Renal cortical epithelial cell (primary cell): ENCODE data around the gene BCHE. TPM values are rescaled to one million over a fixed set of nuclear protein-coding genes. Genes with fewer than 3 reads are reported as not detected.

Source experiments
- DNase-seq: peaks from one replicate; pipeline ENCODE4 v3.0.0-alpha.2; 2011; ENCODE audit warnings: low read depth
- total RNA-seq: library from RNA; depleted of rRNA; stranded (reverse); fragments of >200 nt; gene quantifications from 2 replicates; pipeline ENCODE4 v1.2.3, GENCODE V29; 2014

BCHE gene
- 1.9 and 3.5 TPM in 2 replicates for total RNA-seq

DNA sequence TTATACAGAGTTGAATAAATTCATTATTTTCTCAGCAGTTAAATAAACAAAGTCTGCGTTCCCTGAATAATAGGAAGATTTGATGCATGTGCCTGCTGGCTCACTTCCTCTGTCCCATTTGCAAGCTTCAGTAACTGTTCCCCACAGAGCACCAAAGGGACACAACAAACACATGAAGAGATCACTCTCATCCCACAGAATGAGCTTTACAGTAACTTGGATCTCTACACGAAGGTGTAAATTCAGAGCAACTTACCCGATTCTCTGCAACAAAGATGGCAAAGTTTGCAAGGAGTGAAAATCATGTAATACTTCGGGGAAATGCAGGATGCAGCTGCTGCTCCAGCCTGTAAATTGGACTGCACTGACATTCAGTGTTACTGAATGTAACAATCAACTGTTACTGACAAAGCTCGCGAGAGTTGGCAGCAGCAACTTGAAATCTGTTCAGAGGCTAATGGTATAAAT lies at the start of gene BCHE:
BCHE (minus strand) TSS at position 366 of the 468 bp plus-strand sequence. CDS start 6,390 bp downstream, outside the sequence.
- DNase-seq, result peak; percentile 72

DNA sequence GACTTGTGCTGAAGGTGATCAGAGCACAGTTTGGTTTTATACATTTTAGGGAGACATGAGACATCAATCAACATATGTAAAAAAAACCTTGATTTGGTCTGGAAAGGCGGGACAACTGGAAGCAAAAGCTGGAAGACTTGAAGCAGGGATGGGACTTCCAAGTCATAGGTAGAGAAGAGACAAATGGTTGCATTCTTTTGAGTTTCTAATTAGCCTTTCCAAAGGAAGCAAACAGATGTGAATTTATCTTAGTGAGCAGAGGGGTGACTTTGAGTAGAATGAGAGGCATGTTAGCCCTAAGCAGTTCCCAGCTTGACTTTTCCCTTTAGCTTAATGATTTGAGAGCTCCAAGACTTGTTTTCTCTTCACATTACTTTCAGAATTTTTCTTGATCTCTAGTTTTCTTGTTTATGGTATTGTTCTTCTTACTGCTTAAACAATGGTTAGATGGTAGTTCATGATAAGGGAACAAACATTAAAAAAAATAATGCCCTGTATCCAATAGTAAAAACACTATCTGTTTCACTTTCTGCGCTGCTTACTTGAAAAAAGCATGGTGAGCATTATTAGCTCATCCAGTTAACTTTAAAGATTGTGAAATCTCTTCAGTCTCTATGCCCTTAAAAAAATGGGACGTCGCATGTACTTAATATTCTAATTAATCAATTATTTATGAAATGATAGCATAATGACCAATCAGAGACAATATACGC lies 48.5 kb upstream of the BCHE start:
- DNase-seq, result no peak

DNA sequence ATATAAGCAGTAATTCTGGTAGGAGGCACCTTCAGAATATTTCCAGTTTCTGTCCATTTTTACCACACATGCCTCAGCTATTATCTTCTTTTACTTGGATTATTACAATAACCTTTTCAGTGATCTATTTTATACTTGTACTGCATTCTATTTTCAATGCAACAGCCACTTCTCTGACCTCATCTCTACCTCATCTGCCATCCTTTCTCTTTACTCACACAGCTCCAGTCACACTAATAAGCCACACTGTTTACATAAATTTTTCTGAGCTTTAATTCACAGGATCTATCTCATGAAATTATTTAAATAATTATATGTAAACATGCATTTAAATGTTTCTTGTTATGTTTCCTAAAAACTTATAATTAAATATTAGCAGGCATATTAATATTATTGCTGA lies 47.3 kb upstream of the BCHE start:
- no peak for DNase-seq

DNA sequence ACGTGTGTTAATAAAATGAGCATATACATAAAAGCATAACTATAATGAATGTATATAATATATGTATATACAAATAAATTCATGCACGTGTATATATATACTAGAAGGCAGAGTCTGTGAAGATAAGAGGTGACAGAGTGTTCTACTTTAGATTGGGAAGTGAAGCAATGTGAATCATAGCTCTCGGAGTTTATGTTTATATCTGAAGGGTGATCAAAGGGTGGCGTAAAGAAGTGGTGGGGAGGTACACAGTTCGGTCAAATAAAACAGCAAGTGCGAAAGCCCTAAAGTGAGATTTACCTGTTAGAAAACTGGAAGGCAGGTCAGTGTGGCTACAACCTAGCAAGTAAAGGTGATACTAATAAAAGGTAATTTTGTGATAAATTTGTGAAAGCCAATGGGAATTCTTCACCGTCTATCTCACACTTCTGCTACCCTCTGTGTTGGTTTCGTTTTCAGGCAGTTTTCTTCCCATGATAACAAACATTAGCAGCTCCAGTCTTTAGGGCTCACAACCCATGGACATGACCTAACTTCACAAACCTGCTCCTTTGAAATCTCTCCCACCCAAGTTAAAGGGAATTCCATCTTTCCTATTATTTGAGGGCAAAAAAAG lies 46.7 kb upstream of the BCHE start:
- no peak for DNase-seq

DNA sequence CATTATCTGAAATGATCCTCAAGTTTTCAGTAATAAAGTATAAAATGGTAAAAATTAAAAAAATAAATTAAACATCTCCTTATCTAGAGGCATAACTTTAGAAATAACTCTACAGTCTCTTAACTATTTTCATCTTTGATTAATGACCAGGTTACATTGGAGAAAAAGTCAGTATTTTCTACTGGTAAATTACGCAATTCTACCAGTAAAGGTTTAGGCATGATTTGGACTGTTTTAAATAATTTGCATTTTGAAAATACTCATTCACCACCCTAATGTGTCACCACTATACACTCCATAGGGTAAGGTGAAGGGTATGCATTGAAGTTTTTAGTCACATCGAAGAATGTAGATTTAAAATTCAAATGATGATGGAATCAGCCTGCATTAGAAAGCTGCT lies 45.9 kb upstream of the BCHE start:
- no peak for DNase-seq

DNA sequence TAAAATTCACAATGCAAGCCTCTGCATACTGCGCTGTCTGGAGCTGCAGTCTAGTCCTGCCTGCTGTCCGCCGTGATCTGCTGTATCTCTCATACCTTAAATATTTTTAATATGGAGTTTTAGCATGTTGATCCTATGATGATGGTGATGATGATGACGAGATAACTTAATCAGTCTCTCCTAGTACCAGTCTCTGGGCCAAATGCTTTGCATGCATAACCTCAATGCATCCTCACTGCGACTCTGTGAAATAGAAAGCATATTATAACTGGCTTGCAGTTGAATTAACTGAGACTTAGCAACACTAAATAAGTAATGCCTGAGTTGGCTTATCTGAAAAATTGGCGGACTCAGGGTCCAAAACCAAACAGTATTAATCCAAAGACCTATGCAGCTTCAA lies 38.4 kb upstream of the BCHE start:
- DNase-seq, result no peak

DNA sequence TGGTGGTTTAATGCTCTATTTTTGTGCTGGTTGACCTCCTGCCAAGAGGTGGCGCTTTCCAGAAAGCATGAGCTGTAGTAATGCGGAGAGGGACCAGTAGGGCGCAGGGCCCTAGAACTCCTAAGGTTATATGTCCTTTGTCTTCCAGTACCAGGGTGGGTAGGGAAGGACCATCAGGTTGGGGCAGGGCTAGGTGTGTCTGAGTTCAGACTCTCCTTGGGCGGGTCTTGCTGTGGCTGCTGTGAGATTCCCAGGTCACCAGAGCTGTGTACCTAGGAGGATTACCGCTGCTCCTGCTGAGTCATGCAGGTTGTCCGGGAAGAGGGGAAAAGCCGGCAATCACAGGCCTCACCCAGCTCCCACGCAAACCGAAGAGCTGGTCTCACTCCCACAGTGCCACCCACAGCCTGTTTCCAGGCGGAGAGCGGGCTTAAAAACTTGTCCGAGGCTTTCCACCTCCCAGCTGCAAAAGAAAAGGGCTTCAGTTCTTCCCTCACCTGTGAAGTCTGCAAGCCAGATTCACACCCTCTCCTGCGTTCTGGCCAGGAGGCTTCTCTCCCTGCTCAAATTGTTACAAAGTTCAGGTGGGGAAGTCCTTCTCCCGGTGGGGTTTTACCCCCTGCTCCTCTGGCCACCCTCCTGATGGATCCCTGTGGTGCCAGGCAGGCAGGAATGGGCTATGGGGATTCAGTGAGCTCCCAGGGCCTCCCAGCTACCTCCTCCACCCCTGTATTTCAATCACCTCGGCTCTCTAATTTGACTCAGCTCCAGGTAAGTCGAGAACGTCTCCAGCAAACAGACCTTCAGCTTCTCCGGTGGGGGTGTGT lies 37.7 kb upstream of the BCHE start:
- DNase-seq, result no peak

DNA sequence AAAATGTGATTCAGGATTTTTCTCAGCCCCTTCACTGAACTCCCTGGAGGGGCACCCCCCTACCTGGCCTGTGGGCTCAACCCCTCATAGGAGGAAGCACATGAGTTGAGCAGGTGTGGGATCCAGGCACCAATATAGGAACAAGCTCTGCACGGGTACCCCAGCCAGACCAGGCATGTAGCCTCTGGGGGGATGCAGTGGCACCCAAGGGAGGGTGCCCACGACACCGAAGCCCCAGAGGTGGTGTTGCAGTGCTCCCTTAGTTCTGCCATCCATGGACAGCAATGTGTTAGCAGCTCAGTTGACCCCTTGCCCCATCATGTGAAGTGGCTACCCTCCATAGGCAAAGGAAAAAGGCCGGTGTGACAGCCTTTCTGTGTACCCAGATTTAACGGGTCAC lies 30.9 kb upstream of the BCHE start:
- DNase-seq, result no peak

DNA sequence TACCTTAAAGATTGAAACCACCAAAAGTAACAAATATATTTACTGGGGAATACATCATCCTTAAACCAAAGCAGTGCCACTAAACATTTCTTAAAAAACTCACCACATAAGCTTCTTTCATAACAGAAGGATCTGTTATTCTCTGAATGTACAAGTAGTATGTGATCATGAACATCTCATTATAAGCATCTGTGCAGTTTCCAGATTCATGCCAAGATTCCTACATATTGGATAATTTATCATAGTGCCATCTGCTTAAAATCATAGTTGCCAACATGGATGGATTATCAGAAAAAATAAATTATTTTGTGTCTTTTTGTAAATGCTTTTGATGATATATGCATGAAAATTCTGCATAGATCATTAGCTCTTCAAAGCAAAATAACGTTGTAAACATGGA lies 21.8 kb upstream of the BCHE start:
- DNase-seq, result no peak

DNA sequence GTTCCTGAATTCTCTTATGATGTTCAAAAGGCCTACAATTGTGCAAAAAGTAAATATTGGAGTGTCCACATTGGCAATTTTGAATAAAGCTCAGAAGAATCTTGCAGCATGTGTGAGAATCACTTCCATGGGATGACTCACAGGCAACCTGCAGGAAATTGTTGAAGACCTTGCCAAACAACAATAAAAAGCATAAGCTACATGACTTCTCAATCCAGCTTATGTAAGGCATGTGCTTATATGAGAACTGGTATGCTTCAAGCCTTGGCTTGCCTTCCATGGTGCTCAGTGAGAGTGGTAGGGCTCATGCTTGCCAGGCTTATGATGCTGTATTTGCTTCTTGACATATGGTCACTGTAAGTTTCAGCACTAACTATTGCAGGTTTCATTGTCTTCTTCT lies 18.4 kb upstream of the BCHE start:
- peak; percentile 53 for DNase-seq

DNA sequence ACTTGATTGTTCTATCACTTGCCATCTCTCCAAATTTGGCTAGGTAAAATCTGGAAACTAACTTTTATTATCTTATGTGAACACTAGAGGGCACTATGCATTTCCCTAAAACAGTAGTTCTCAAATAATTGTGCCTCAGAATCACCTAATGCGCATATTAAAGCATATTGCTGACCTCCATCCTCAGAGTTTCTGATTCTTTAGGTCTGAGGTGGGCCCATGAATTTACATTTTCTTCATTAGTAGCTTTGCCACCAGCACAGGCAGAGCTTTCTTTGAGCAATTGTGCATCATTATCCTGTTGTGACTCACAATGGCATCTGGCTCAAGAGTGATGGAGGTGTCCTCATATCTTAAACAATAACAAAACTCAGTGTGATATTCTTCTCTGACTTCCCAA lies 17.5 kb upstream of the BCHE start:
- peak; percentile 18 for DNase-seq

DNA sequence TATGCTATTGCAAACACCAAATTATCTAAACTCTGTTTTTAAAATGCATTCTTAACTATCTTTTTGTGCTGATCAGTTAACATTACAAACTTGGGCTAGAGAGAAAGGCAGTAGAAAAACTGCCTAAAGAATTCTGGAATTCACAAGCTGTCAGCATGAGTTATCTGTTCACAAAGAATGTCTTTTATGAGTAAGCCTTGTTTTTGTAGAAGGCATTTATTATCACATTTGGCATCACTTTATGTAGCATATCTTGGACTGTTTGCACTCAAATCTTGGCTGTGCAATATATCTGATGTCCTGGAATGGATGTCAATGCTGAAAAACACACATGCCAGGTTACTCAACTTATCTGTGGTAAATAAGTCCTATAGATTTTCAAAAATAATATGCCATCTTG lies 15.5 kb upstream of the BCHE start:
- DNase-seq, result no peak

DNA sequence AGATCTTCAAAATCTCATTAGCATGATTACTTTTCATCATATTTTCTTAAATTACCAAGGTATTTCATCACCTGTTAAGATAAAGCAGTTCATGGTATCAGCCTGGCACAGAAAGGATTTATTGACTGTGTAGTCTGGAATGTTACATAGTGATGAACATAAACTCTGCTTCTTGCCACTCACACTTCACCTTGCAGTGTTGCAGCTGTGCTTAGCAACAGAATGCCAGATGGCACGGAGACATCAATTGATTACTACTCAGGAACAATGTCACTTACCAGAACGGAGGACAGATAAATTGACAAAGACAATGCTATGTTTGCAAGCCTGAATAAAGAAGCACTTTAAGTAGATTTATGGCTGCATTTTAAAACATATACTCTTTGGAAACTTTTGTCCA lies 15.0 kb upstream of the BCHE start:
- no peak for DNase-seq

DNA sequence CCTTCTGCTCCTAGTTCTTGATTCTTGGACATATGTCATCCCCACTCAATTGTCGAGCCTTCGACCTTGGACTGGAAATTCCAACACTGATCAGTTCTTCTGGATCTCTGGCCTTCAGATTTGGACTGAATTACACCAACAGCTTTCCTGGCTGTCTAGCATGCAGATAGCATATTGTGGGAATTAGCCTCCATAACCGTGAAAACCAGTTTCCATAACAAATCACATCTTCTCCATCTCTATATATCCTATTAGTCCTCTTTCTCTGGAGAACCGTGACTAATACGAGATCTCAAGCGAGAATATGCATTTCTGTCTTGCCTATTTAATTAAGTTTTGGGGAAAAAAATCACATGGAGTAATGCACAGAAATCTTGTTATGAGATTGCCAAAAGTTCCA lies 8.8 kb upstream of the BCHE start:
- DNase-seq, result no peak

DNA sequence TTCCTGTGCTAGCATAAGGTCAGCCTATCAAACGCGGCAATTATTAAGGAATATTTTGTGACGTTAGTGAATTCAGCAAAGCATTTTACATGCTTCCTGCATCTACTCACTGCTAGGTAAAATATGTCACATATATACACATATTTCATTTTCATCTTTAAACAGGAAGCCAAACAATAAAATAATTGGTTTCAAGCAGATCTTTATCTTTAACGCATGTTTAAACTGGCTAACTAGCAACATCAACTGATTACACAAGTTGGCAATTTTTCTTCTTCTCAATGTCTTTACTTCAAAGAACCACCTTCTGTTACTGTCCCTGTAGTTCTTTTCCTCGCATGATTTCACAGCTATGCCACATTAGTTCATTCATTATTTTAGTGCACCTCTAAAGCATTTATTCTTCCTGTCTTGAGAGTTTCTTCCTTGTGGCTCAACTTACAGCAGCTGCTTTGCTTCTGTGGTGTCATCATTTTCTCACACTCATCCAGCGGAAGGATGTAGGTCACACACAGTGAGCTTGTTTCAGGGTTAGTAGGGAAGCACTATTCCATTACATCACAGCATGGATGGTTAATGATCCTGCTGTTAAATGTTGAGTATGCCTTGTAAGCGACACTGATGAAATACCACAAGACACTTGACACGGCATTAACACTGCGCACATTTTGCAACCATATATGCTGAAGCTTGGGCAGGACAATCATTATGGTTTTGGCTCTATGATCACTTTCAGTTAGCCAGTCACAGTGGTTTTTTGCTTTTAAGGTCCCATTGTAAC lies 2.3 kb upstream of the BCHE start:
- DNase-seq, result peak; percentile 90

DNA sequence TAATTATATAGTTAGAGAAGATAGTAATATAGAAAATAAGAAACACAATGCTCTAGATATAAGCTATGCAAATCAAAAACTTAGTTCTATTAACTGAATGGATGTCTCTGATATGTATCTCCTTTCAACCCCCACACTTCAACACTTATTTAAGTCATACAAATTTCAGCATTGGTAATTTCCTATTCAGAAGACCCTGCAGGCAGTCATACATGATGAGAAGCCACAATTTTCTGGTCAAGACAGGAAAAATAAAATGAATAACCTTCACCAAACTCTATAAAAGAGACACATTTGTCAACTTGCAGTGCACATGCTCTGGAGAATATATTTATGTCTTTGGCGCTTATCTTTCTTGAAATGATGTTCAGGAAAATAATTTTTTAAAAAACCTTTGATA lies 578 bp upstream of the BCHE start:
- no peak for DNase-seq

DNA sequence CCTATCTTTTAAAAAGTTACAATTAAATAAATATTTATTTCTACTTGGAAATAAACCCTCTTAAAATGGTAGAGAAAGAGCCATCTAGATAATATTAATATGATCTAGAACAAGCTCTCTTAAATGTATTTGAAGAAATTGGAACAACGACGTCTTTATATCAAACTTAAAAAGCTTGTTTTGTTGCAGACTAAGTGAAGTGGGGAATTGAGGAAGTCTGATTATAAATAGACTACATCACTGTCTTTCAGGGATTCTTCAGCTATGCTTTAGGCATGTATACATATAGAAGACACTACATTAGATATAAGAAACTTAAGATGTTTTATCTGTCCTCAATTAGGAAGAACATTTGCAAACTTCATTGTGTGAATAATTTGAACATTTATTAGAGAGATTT lies 1.8 kb downstream of the BCHE start:
- DNase-seq, result no peak

DNA sequence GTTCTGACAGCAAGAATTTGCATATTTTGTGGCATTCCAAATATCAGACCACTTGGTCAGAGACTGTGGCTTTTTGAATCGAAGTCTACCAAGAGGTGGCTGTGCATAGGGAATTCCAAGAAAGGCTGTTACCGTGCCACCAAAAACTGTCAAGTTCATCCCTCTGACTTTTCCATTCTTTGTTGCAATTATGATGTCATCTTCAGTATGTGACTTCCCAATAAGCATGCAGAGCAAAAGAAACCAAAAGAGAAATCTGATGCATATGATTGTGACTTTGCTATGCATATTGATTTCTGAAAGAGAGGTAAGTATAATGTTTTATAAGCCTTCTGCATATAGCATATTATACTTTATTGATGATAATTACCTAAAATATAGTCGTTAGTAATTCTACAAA lies 6.5 kb downstream of the BCHE start:
- no peak for DNase-seq

DNA sequence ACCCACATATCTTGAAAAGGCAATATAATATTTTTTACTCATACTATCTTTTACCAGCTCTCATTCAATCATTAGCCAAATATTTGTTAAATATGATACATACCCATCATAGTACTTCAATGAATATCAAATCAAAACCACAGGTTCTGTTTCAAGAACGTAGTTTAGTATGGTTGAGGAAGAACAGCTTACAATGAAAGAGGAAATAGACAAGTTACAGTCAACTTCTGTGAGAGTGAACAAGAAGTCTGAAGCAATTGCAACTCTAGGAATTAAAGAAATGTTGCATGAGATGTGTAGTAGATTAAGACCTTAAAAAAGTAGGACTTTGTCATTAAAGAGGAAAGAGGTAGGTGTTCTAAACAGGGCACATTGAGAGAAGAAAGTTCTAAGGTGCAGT lies 9.3 kb downstream of the BCHE start:
- DNase-seq, result no peak

DNA sequence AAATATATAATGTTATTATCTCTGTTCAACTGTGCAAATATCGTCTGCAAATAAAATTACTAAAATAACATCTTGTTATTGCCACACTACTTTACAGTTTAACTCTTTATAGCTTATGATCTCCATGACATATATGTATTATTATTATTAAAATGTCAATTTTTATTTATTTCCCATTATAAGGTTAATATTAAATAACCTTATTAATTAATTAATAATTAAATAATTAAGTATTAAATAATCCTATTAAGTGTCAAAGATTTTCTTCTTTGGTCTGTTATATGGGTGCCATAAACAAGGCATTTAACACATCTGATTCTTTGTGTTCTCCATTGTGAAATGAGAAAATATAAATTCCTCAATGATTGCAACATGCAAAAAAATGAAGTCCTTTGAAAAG lies 10.0 kb downstream of the BCHE start:
- no peak for DNase-seq

DNA sequence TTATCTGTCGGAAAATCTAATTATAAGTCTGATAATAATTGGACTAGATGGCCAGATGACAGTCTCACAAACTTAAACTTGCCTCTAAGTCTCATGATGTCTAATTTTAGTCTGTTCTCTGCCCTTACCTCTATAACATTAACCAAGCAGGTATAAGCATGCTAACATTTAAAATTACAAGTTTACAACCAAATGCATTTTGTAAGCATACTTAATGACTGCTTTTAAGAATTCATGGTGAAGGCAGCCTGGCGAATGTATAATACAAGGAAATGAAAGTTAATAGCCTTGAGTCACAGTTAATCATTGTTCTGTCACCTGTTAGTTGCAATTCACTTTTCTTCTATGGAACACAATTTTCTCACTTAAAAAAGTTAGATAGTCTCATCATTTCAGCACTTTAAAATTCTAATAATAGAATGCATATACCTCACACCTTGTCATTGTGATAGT lies 16.5 kb downstream of the BCHE start:
- peak; percentile 28 for DNase-seq

DNA sequence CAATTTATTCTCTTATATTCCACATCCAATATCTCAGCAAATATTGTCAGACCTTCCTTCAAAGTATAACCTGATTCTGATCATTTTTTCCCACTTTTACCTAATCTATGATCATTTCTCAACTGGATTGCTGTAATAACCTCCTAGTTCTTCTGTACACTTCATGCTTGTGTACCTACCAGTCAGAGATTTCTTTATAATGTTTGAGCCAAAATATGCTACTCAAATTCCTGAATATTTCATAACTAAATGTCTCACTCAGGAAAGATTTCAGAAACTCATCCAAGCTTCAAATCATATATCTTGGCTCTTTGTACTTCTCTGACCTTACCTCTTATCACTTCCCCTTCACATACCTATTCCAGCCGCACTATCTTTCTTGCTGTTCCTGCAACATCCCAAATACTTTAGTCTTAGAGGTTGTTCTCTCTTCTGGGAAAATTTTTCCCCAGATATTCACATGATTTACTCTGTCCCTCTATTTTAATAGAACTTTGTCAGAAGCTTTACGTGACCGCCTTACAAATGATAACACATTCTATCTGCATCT lies 20.0 kb downstream of the BCHE start:
- no peak for DNase-seq
